K562 (cell line): Measurements from ENCODE around the gene EML2. TPM values are rescaled to one million over a fixed set of nuclear protein-coding genes. Genes with fewer than 3 reads are reported as not detected.
A peak's percentile ranks its signal among the peaks of the same experiment; 100 is the strongest.

Experiments
- FIP1L1 ChIP-seq: fragments of 200-400 bp; formaldehyde crosslinking; IDR thresholded peaks from 2 replicates; pipeline ENCODE4 v1.6.1; 2018; ENCODE audit warnings: mild to moderate bottlenecking, low read depth, low read length; ENCODE audit not compliant: poor library complexity, severe bottlenecking
- FOS ChIP-seq: IDR thresholded peaks from 3 replicates; pipeline ENCODE4 v1.6.1; 2011; ENCODE audit not compliant: insufficient read length; ENCODE audit errors: extremely low read depth
- NFIC ChIP-seq: fragments of 450-650 bp; IDR thresholded peaks from 2 replicates; pipeline ENCODE4 v1.6.1; 2017; ENCODE audit warnings: mild to moderate bottlenecking, inconsistent platforms
- NFXL1 ChIP-seq: fragments of 450-650 bp; formaldehyde crosslinking; IDR thresholded peaks from 2 replicates; pipeline ENCODE4 v1.4.0; 2021; ENCODE audit warnings: mild to moderate bottlenecking
- NR2C1 ChIP-seq, 2 experiments: fragments of 450-650 bp; IDR thresholded peaks; 2 replicates each; pipeline ENCODE4 v1.6.1; 2017; ENCODE audit warnings: mild to moderate bottlenecking in 2 of 2, antibody characterized with exemption in 1 of 2, inconsistent platforms in 1 of 2, missing compliant biosample characterization in 1 of 2, missing genetic modification characterization in 1 of 2
- NR3C1 ChIP-seq: sonication (generic); formaldehyde crosslinking; IDR thresholded peaks from 2 replicates; pipeline ENCODE4 v1.8.1; 2022; ENCODE audit warnings: missing genetic modification reagents
- PHF21A ChIP-seq: fragments of 450-650 bp; IDR thresholded peaks from 2 replicates; pipeline ENCODE4 v1.6.1; 2017; ENCODE audit warnings: low read depth, borderline replicate concordance
- PTBP1 ChIP-seq: fragments of 200-400 bp; formaldehyde crosslinking; IDR thresholded peaks from 2 replicates; pipeline ENCODE4 v1.6.1; 2017; ENCODE audit warnings: low read depth, low read length
- SP2 ChIP-seq: IDR thresholded peaks from 2 replicates; pipeline ENCODE4 v1.6.1; 2011; ENCODE audit warnings: mild to moderate bottlenecking, low read depth, low read length, moderate library complexity; ENCODE audit not compliant: poor library complexity, severe bottlenecking; ENCODE audit errors: extremely low read depth
- ZBTB8A ChIP-seq: fragments of 450-650 bp; IDR thresholded peaks from 2 replicates; pipeline ENCODE4 v1.6.1; 2018; ENCODE audit warnings: mild to moderate bottlenecking, moderate library complexity; ENCODE audit not compliant: partially characterized antibody
- ZNF143 ChIP-seq: sonication (generic); formaldehyde crosslinking; IDR thresholded peaks from 2 replicates; pipeline ENCODE4 v1.9.0; 2022; ENCODE audit warnings: mild to moderate bottlenecking, missing genetic modification reagents
- polyA plus RNA-seq, 8 experiments: library from polyadenylated mRNA; depleted of rRNA in 4 of 8; stranded (reverse) in 5 of 8; unstranded in 3 of 8; fragments of >200 nt; fragmentation: Nextera tagmentation in 2 of 8; fragmentation: Illumina TruSeq in 1 of 8; extraction: Ambion mirVana in 2 of 8; extraction: Trizol in 1 of 8; gene quantifications; 2 replicates each; pipeline versions ENCODE4 v1.2.1 to v1.2.3, GENCODE V29; 2011 to 2014; ENCODE audit warnings: inconsistent platforms in 1 of 8, missing spikeins in 1 of 8
- total RNA-seq, 7 experiments: library from RNA; depleted of rRNA in 6 of 7; stranded (reverse); fragments of >200 nt in 6 of 7; fragmentation: Illumina TruSeq in 2 of 7; extraction: Trizol in 2 of 7; gene quantifications; 2 replicates each; pipeline versions ENCODE4 v1.2.1 to v1.2.3, GENCODE V29; 2011 to 2021; ENCODE audit warnings: low replicate concordance in 1 of 7
- TF ChIP-seq, protein P1 (sequence below), 2 experiments: IDR thresholded peaks; 2 replicates each; pipeline ENCODE4 v1.6.1; 2012; ENCODE audit warnings: improper control_type of control experiment in 2 of 2, low read depth in 2 of 2, low read length in 2 of 2, borderline replicate concordance in 1 of 2
- TF ChIP-seq, protein P2 (sequence below): fragments of 250-450 bp; sonication (Bioruptor Pico); IDR thresholded peaks from 2 replicates; pipeline ENCODE4 v1.5.0; 2022; ENCODE audit warnings: mild to moderate bottlenecking
- TF ChIP-seq, protein P3 (sequence below): fragments of 450-650 bp; formaldehyde crosslinking; IDR thresholded peaks from 2 replicates; pipeline ENCODE4 v1.4.0; 2020; ENCODE audit warnings: mild to moderate bottlenecking, moderate library complexity
- TF ChIP-seq, protein P4 (sequence below): fragments of 250-450 bp; sonication (Bioruptor Pico); IDR thresholded peaks from 2 replicates; pipeline ENCODE4 v1.8.0; 2022; ENCODE audit warnings: moderate library complexity, mild to moderate bottlenecking, inconsistent platforms
- TF ChIP-seq, protein P5 (sequence below), 2 experiments: fragments of 200-800 bp in 1 of 2; sonication (Bioruptor generic) in 1 of 2; sonication (generic) in 1 of 2; formaldehyde crosslinking in 1 of 2; IDR thresholded peaks in 1 of 2; conservative IDR thresholded peaks in 1 of 2; 2 replicates each; pipeline versions ENCODE4 v1.5.0 to v1.6.1; 2016 to 2020; ENCODE audit warnings: missing compliant biosample characterization in 1 of 2, missing genetic modification characterization in 1 of 2, missing genetic modification reagents in 1 of 2

Gene EML2
- total and polyA plus RNA-seq, 9 of the 15 experiments (the other 6 are each of a cell fraction or from before 2014, with no cell fraction given) = 2.6 to 69.6 (median 24.8) TPM

DNA sequence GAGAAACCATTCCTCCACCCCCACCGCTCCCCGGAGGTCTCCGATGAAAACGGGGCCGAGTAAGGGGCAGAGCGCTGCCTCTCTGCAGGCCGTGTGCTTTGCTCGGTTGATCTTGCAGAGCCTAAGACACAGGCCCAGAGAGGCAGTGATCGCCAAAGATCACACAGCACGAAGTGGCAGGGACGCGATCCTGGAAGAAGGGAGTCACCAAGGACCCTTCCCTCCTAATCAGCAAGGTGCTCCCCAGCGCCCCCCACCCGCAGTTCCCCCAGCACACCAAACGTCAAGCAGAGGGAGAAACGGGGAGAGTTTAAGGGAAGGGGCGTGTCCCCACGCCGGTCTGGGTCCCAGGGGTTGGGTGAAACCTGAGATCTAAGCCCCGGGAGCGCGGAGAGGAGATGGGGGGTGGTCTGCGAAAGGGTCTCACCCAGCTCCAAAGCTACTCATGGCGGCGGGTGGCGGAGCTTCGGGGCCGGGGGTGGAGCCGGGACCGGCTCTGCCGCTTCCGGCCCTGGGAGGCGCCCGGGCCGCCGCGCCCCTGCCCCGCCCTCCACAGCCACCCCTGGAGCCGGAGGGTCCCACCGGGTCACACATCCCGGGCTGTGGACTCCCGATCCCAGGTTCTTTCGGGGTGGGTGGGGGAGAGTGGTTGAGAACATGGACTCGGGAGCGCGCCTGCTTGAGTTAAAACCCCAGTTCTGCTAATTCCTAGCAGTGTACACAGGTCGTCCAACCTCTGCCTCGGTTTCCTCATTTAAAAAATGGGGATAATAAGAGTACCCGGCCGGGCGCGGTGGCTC is at the start of gene EML2 (continued):
- TF ChIP-seq, protein P1, sequence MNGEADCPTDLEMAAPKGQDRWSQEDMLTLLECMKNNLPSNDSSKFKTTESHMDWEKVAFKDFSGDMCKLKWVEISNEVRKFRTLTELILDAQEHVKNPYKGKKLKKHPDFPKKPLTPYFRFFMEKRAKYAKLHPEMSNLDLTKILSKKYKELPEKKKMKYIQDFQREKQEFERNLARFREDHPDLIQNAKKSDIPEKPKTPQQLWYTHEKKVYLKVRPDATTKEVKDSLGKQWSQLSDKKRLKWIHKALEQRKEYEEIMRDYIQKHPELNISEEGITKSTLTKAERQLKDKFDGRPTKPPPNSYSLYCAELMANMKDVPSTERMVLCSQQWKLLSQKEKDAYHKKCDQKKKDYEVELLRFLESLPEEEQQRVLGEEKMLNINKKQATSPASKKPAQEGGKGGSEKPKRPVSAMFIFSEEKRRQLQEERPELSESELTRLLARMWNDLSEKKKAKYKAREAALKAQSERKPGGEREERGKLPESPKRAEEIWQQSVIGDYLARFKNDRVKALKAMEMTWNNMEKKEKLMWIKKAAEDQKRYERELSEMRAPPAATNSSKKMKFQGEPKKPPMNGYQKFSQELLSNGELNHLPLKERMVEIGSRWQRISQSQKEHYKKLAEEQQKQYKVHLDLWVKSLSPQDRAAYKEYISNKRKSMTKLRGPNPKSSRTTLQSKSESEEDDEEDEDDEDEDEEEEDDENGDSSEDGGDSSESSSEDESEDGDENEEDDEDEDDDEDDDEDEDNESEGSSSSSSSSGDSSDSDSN (IDR thresholded peaks at IDR 0.05; ENCODE audit: borderline replicate concordance in 1 of 2, low read depth in 2 of 2, low read length in 2 of 2) = 0 out of 4 replicates have a peak, but pooled peaks of 1 of the 2 experiments have one; percentile 28
- TF ChIP-seq, protein P2, sequence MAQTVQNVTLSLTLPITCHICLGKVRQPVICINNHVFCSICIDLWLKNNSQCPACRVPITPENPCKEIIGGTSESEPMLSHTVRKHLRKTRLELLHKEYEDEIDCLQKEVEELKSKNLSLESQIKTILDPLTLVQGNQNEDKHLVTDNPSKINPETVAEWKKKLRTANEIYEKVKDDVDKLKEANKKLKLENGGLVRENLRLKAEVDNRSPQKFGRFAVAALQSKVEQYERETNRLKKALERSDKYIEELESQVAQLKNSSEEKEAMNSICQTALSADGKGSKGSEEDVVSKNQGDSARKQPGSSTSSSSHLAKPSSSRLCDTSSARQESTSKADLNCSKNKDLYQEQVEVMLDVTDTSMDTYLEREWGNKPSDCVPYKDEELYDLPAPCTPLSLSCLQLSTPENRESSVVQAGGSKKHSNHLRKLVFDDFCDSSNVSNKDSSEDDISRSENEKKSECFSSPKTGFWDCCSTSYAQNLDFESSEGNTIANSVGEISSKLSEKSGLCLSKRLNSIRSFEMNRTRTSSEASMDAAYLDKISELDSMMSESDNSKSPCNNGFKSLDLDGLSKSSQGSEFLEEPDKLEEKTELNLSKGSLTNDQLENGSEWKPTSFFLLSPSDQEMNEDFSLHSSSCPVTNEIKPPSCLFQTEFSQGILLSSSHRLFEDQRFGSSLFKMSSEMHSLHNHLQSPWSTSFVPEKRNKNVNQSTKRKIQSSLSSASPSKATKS (CRISPR knock-in tag) = no peak
- TF ChIP-seq NFXL1 (CRISPR knock-in tag) (no peak), NR3C1 (CRISPR knock-in tag) (no peak), ZNF143 (peak; percentile 12; the same call in 1 of the 2 replicates), SP2 (no peak), NR2C1 (IDR thresholded peaks at IDR 0.05) (no peak), NR2C1 (tag; IDR thresholded peaks at IDR 0.05) (no peak), FOS (no peak), PTBP1 (0 out of 2 replicates have a peak, but pooled peaks have one; percentile 31), PHF21A (no peak), FIP1L1 (no peak), ZBTB8A (no peak), NFIC (no peak)
- TF ChIP-seq, protein P3, sequence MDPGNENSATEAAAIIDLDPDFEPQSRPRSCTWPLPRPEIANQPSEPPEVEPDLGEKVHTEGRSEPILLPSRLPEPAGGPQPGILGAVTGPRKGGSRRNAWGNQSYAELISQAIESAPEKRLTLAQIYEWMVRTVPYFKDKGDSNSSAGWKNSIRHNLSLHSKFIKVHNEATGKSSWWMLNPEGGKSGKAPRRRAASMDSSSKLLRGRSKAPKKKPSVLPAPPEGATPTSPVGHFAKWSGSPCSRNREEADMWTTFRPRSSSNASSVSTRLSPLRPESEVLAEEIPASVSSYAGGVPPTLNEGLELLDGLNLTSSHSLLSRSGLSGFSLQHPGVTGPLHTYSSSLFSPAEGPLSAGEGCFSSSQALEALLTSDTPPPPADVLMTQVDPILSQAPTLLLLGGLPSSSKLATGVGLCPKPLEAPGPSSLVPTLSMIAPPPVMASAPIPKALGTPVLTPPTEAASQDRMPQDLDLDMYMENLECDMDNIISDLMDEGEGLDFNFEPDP (CRISPR knock-in tag) = no peak
- TF ChIP-seq, protein P4, sequence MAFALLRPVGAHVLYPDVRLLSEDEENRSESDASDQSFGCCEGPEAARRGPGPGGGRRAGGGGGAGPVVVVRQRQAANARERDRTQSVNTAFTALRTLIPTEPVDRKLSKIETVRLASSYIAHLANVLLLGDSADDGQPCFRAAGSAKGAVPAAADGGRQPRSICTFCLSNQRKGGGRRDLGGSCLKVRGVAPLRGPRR (CRISPR knock-in tag) = no peak
- TF ChIP-seq, protein P5, sequence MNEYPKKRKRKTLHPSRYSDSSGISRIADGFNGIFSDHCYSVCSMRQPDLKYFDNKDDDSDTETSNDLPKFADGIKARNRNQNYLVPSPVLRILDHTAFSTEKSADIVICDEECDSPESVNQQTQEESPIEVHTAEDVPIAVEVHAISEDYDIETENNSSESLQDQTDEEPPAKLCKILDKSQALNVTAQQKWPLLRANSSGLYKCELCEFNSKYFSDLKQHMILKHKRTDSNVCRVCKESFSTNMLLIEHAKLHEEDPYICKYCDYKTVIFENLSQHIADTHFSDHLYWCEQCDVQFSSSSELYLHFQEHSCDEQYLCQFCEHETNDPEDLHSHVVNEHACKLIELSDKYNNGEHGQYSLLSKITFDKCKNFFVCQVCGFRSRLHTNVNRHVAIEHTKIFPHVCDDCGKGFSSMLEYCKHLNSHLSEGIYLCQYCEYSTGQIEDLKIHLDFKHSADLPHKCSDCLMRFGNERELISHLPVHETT (CRISPR knock-in tag; conservative IDR thresholded peaks at IDR 0.05 in 1 of 2, IDR thresholded peaks at IDR 0.05 in 1 of 2) = 0 out of 4 replicates have a peak, but pooled peaks of 1 of the 2 experiments have one; percentile 16
